HL-60/S4 treated with phorbol 12-myristate 13-acetate at 8.2 ng/mL for 4 days and 3 days (cell line): Measurements from ENCODE around the gene GALNT17.
"Not testable (repeated sequence)": the region's sequence is repeated elsewhere in the genome, so short reads cannot be mapped to it uniquely, and the experiment has no call there.

Source experiments
- in situ Hi-C: fragments of 300-500 bp; cut with MboI; formaldehyde crosslinking; loops from 2 replicates; pipeline ENCODE4 v1.15.0; 2022; ENCODE audit warnings: low sequenced_read_pairs

GALNT17 gene

DNA sequence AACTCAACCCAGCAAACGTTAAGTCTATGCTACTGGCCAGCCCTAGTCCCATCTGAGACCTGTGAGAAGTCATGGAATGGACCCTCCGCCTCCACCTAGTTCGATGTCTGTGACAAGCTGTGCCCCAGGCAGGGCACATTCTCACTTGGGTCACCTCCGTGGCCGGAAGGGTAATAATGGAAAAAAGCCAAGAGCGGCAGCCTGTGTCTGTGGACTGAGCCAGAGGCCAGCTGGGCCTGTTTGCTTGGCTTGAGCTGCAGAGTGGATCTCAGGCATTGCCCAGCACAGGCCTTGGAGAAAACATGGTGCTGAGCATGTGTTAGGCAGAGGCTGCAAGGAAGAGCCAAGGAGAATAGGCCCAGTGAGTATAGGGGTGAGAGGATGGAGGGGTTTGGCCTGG lies 97.8 kb downstream of the GALNT17 start:
- in situ Hi-C loops = no loop called here

DNA sequence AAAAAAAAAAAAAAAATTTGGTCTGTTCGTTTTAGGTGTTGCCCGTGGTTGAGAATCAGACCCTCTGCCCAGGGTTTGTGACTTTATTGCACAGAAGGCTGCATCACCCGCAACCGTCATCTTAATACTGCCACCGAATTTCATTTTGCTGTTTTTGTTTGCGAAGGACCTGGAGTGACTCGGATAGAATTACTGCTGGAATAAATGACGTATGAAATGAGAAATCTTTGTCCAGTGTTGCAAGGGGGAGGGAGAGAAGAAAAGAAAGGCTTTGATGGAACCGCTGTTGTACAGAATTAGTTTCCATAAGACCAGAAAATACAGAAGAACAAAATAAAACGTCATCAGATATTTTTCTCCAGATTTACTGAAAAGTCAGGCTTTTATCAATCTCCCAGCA lies 103.3 kb downstream of the GALNT17 start:
- in situ Hi-C loops = no loop called here

DNA sequence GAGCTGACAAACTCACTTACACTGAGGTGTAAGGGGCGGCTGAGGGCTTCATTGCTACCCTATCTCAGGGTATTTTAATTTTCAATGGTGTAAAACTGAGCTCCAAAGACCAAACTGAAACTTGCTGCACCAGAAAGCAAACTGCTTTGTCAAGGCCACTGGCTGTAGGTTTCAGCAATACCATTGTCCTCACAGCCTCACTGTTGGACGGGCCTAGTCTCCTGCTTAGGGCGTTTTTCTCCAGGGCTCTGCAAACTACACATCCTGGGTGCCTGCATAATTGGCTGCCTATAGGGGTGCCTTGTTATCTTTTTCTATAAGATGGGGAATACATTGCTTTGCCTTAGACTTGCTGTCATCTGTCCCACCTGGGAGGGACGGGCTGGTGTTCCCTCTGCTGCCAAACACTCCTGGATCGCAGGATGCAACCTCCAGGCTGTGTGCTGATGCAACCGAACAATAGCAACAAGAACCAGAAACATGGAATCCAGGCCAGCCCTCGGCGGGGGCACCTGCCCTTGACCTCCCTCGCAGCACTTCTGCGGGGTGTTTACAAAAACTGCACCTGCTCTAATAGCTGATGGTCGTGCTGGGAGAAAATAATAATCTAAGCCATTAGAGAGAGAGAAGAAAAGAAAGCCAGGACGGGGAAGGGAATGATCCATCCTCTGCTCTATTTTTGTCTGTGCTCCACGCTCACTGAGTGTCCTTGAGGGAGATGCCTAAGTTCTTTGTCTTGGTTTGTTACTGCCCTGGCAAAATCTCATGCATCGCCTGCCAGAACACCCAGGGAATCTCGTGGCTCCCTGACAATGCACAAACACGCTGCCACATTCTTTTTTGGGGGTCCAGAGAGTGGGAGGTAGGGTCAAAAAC lies 104.5 kb downstream of the GALNT17 start:
- in situ Hi-C loops = no loop called here

DNA sequence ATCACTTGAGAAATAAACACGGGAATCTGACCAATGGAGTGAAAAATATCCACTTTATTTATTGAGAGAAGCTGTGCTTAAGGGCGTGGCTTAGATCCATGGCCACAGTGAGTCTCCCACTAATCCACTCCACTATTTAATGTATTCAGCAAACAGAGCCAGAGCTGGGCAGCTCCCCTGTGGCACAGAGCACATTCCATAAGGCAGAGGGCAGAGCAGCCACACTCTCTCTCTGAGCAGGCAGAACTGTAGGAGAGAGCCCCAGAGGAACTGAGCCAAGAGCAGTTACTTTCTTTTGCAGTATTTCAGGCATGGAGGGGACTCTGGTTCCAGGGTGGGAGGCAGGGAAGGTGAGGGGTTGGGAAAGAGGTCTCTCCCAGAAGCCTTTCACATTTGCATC lies 106.0 kb downstream of the GALNT17 start:
- in situ Hi-C loops = no loop called here

GRCh38 chr7:71238581-71239295 lies 106.8 kb downstream of the GALNT17 start:
- in situ Hi-C loops = no loop called here

GRCh38 chr7:71239586-71240268 lies 107.8 kb downstream of the GALNT17 start:
- in situ Hi-C loops = no loop called here

DNA sequence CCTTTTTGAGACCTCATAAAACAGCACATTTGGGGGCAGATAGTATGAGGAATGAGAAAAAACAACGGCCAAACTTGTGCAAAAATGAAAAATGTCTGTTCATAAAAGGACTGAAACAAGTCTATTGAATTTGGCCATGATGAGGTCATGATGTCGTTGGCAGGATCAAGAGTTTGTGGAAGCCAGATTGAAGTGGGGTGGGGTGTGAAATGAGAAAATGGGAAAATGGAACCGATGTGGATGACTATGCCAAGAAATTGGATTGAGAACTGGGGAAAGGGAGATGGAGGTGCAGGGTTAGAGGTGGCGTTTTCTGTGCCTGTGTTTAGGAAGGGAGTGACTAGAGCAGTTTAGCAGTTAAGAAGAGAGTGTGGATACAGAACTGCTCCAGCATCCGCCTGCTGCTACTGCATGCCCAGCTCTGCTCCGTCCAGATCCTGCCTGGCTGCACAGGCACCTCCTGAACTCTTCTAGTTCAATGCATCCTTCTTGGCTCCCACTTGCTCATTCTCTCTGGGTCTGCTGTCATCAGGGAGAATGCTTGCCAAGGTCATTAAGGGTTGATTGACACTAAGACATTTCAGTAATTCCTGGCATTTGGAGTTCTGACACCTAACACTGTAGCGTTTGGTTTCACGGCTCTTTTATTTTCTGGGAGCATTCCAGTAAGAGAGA lies 111.9 kb downstream of the GALNT17 start:
- in situ Hi-C loops = no loop called here

GRCh38 chr7:71245038-71245437 lies 113.1 kb downstream of the GALNT17 start:
- in situ Hi-C loops = no loop called here

DNA sequence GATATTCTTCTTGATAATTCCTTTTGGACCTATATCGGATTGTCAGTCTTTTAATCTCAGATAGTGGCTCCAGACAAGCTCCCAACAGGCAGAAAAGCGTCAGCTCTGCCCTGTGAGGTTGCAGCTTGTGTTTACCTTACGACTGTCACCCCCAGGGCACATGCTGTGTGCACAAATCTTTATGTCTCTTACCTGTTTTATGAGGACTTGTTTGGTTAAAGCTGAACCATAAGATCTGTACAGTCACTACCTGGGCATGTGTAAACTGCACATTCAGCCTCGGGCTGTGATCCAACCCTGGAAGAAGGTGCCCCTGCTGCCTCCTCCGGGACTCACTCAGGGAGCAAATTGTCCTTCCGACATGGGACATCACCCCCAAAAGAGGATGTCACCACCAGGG lies 119.8 kb downstream of the GALNT17 start:
- in situ Hi-C loops = no loop called here

DNA sequence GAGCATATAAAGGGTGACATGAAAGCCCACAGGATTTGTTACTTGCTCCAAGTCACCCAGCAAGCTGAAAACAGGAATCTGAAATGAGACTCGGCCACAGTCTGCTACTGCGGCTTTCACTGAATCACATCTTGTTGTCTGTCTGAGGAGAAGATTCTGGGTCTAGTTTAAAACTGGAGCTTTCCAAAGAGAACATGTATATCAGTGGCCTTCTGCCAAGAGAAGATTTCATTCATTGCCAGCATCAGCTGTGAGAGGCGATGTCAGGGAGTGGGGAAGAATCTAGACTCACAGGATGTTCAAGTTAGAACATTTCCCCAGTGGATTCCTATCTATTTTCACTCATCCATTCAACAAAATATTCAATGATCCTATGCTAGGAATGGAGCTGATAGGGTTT lies 122.8 kb downstream of the GALNT17 start:
- in situ Hi-C loops = no loop called here

DNA sequence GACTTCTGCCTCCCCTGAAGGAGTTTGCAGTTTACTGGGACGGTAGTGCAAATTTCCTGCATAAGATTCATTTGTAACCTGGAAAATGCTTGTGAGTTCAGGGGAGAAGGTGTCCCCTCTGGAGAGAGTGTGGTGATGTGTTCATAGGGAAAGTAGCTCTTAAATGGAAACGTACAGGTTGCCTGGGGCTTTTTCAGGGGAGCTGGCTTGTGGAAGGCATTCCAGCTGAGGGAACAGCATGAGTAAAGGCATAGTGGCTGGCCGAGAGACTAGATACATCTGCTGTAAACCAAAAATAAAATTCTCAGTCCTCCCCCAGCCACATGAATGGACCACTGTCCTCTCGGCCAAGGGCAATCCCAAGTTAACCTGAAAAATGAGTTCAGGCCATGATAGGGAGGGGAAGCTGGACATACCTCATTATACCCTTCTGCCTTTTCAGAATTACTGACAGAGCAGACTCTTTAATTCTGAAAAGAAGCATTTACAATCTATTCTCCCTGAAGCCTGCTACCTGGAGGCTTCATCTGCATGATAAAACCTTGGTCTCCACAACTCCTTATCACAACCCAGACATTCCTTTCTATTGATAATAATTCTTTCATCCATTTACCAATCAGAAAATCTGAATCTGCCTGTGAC lies 123.7 kb downstream of the GALNT17 start:
- in situ Hi-C loops = no loop called here

GRCh38 chr7:71261066-71261465 lies 129.1 kb downstream of the GALNT17 start:
- in situ Hi-C loops = no loop called here

DNA sequence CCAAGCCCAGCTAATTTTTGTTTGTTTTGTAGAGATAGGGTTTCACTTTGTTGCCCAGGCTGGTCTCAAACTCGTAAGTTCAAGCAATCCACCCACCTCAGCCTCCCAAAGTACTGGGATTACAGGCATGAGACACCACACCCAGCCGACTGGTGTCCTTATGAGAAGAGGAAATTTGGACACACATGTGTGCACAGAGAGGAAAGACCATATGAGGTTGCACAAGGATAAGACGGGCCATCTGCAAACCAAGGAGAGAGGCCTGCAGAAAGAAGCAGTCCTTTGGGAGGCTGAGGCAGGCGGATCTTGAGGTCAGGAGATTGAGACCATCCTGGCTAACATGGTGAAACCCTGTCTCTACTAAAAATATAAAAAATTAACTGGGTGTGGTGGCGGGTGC lies 130.9 kb downstream of the GALNT17 start:
- in situ Hi-C loops = not testable (repeated sequence)

- in situ Hi-C loops = no loop called here
Observed at GRCh38 chr7:71264005-71264404, 132.1 kb downstream of the GALNT17 start.

DNA sequence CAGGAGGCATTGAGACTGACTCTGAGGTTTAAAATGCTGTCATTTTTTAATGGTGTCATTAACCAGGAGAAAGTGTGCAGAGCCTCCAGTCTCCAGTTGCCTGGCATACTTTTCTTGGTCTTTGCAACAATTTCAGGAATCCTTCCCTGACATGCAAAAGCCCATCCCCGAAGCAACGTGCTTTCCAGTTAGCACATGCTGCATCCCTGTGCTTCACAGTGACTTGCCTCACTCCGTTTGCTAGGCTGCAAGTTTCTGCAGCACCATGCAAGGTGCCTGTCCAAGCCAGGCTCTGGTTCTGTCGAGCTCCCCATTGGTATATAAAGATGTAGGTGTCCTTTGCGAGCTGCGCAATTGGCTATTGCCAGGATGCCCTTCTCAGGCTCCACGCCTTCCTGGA lies 135.0 kb downstream of the GALNT17 start:
- in situ Hi-C loops = no loop called here

- in situ Hi-C loops = no loop called here
Observed at GRCh38 chr7:71267734-71268469, 136.0 kb downstream of the GALNT17 start.

GRCh38 chr7:71270558-71270957 lies 138.6 kb downstream of the GALNT17 start:
- in situ Hi-C loops = no loop called here

GRCh38 chr7:71271203-71271602 lies 139.3 kb downstream of the GALNT17 start:
- in situ Hi-C loops = no loop called here

DNA sequence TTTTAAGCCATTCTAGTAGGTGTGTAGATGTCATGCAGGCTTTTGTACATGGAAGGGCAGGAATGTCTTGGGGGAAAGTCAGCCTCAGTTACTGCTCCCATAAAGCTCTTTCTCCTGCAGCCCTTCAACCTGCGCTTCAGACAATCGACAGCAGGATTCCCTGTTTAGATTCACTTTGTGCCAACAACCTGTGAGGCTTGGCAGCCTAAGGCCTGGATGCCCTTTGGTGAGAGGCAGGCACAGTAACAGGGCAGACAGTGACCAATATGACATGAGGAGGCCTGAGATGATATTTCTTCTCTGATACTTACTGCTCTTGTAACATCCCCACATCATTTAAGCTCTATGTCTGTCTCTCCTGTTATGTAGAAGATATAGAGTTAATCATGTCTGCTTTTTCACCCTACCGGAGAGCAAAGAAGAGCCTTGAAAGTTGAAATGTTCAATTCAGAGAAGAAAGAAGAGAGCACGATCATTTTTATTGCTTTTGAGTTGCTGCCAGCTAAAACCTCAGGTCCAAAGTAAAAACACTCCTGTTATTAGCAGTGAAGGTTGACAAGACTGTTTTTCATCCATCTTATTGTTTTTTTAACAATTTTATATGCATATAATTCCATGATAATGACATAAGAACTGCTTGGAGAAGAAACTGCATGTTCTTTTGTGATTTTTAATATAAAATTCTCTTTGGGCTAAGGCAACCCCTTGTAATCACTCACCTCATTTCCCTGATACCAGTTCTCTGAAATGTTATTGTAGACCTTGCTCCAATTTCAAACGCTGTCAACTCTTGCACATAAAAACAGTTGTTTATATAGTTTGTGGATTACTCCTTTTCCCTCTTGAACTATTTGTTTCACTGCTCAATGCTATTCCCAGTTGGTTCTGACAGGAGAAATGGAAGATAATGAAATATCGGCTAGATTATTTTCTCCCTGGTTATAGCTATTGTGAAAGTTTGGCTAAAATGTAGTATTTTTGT lies 140.9 kb downstream of the GALNT17 start:
- in situ Hi-C loops = no loop called here
